GM18870 (cell line): ENCODE results near the gene SETDB1.
"Not testable (repeated sequence)": the region's sequence is repeated elsewhere in the genome, so short reads cannot be mapped to it uniquely, and the experiment has no call there.

Experiments
- ATAC-seq: cut with Tn5 transposase; IDR thresholded peaks from one replicate; pipeline ENCODE4 v1.9.1; 2021; ENCODE audit warnings: moderate library complexity; ENCODE audit not compliant: unreplicated experiment

SETDB1 gene

DNA sequence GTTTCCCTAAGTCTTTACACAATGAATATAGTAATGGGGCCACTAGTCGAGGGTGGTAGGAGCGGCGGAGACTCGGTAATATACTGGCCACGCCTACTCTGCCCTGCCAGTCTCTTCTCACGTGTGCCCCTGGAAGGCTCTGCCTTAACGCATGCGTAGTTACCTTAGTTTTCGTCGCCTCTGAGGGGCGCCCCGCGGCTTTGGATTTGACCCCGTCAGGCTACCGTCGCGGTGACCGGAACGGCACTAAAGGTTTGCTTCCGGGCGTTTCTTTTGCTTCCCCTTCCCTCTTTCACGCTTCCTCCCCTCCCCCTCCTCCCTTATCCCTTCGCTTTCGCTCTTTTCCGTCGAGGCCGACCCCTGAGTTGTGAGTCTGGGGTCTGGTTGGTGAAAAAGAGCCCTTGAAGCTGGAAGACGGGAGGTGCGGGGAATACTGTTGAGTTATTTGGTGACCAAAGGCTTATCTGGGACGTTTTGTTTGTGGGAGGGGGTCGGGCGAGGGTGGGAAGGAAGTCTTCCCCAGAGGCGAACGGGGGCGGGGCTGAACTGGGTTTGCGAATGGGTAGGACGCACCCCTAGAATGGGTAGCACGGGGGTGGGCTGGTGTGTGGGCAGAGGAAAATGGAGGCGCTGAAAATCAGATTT, at the start of gene SETDB1:
Gene SETDB1, plus strand, starts transcription at position 267 of the 645 bp plus-strand sequence. CDS start 1,352 bp downstream, outside the sequence.
- peak; percentile 73 for ATAC-seq

DNA sequence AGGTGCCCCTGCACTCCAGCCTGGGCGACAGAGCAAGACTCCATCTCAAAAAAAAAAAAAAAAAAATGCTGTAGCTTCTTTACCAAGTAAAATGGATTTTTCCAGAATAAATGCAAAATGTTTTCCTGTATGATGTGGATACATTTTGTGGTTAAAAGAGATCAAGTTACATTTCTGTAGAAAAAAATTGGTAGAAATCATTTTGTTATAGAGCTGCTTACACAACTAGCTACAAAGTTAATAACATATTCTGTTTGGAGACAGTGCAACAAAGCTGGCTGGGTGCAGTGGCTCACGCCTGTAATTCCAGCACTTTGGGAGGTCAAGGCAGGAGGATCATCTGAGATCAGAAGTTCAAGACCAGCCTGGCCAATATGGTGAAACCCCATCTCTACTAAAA, 47.2 kb upstream of the SETDB1 start:
- ATAC-seq: not testable (repeated sequence)

DNA sequence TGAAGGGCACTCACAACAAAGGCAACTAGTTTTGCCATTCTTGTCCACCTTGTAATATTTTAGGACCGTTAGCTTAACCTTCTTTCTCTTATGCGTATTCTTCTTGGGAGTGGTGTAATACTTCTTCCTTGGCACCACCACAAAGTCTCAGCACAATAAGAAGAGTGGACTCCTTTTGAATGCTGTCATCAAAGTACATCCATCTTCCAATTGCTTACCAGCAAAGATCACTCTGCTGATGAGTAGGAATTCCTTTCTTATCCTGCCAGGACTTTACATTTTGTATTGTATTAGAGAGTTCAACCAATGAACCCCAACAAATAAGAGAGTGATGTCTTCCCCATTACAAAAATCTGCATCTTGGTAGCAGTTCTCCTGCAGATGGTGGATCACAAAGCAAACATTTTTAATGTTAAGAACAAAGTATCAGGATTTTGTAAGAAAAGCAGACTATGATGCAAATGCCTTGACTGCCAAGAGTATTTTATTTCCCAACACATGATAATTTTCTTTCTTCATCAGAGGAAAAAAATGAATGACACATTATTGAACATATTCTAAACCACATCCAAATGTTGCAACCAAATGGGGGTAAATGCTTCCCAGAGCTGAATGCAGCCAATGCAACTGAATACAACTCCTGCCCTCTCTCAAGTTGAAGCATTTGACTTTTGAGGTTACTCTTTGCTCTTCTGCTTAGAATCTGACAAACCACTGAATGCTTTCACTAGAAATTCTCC, 44.7 kb upstream of the SETDB1 start:
- no peak for ATAC-seq

DNA sequence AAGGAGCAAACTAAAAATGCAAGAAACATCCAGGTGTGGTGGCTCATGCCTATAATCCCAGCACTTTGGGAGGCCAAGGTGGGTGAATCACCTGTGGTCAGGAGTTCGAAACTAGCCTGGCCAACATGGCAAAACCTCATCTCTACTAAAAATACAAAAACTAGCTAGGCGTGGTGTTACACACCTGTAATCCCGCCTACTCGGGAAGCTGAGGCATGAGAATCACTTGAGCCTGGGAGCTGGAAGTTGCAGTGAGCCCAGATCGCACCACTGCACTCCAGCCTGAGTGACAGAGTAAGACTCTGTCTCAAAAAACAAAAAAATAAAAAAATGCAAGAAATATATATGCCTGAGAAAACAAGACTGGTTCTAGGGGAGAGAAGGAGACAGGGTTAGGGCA, 43.0 kb upstream of the SETDB1 start:
- ATAC-seq: not testable (repeated sequence)

DNA sequence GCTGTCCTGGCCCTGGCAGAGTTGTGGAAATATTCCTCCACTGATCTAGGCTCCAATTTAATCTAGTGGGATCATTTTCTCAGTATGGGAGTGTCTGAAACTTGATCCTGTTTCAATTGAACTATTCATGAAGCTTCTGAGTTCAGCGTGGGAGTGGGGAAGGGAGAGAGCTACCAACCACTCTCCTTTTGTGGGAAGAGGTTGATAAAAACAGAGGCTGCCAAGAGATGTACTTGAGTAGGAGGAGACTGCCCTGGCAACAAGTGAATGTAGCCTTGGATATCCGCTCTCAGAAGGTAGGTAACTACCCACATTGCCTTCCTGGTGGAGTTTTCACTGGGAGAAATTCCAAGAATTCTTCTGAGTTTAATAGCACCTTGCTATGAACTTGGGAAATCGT, 39.1 kb upstream of the SETDB1 start, which contains the start of gene CTXND2:
Gene CTXND2, plus strand, starts transcription at position 119 of the 400 bp plus-strand sequence. CDS start 25,179 bp downstream, outside the sequence.
- no peak for ATAC-seq

DNA sequence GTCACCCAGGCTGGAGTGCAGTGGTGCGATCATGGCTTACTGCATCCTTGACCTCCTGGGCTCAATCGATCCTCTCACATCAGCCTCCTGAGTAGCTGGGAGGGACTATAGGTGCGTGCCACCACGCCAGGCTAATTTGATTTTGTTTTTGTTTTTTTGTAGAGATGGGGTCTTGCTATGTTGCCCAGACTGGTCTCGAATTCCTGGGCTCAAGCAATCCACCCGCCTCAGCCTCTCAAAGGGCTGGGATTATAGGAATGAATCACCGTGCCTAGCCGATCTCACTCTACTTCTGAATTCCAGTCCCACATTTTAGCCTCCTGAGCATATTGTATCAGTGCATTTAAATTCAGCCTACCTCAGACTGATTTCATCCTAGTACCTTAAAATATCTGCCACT, 37.4 kb upstream of the SETDB1 start:
- no peak for ATAC-seq

DNA sequence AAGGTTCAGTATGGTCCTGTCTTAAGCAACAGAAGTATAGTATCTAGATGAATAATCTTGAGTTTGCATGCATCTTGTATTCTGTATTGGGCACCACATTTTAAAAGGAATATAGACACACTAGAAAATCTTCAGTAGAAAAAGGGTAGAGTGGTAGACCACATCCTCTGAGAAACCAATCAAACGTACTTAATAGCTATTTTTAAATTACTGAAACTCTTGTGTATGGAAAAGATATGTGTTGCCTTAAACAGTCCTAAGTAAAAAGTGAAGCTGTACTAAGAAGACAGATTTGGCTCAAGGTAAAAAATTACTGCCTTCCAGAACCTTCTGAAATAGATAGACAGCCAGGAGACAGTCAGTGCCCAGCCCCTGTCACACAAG, 36.1 kb upstream of the SETDB1 start:
- no peak for ATAC-seq

DNA sequence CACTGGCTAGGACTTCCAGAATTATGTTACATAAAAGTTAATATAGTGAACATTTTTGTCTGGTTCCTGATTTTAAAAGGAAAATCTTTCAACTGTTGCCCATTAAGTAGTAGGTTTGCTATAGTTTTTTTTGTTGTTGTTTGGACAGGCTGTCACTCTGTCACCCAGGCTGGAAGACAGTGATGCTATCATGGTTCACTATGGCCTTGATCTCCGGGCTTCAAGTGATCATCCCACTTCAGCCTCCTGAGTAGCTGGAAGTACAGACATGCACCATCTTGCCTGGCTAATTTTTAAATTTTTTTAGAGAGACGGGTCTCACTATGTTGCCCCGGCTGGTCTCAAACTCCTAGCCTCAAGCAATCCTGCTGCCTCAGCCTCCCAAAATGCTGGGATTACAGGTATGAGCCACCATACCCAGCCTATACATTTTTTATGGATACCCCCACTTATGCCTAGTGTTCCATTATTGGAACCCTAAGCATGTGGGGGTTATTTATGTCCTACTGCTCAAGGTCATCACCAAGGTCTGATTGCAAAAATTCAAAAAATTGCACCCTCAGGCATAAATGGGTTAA, 32.7 kb upstream of the SETDB1 start:
- no peak for ATAC-seq

DNA sequence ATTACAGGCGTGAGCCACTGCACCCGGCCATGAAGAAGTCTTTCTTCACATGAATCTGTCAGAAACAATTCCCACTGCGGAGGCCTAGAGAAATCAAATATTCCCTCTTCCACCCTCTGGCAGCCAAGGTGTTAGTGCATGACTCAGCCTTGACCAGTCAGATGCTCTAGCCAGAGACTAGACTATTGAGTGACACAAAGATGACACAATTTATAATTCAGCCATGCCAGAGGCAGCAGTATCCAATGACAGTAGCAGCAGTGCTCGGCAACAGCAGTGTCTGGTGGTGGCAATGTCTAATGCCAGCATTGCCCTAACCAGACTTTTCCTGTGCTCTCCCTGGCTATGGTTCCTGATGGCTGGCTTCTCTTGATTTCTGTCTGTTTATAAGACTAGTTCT, 30.5 kb upstream of the SETDB1 start:
- ATAC-seq: no peak

DNA sequence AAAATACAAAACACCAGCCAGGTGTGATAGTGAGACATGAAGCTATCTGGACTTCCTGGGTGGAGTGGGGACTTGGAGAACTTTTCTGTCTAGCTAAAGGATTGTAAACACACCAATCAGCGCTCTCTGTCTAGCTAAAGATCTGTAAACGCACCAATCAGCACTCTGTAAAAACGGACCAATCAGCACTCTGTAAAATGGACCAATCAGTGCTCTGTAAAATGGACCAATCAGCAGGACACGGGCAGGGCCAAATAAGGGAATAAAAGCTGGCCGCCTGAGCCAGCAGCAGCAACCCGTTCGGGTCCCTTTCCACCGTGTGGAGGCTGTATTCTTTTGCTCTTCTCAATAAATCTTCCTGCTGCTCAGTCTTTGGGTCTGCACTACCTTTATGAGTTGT, 26.4 kb upstream of the SETDB1 start:
- ATAC-seq: not testable (repeated sequence)

DNA sequence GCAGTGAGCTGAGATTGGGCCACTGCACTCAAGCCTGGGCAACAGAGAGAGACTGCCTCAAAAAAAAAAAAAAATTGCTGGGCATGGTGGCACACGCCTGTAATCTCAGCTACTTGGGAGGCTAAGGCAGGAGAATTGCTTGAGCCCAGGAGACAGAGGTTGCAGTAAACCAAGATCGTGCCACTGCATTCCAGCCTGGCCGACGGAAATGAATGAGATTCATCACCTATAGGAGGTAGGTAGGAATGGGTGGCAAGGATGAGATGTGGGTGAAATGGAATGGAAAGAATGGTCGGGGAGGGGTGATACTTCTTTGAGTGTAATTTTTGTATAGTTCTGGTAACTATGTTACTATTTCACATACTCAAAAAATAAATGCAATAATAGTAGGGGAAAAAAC, 23.8 kb upstream of the SETDB1 start:
- ATAC-seq: no peak

DNA sequence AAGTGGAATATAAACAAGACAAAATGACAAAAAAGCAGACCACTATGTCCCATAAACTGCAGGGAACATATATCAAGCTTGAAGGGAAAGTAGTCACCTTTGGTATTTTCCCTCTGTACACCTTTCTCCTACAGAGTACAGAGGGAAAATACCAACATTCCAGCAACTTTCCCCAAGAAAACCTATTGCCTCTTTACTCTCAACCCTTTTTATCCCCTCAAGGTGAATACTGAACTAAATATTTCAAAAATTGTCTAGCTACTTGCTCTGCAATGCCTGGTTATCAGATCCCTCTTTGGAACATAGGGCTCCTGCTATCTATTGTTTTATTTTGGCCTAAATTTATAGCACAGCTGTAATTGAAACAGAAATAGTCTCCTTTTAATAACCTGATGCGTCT, 23.4 kb upstream of the SETDB1 start:
- ATAC-seq: no peak

DNA sequence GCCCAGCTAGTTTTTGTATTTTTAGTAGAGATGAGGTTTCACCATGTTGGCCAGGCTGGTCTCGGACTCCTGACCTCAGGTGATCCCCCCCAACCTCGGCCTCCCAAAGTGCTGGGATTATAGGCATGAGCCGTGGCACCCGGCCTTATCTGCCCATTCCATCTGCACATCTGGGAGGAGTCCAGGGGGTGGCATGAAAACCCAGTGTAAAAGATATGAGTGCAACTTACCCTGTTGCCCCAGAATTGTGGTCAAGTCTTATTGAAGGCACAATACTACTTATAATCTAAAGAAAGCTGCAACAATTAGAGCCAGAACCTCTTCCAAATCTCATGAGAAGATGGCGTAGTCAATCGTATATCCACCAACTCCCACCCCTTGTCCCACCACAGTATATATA, 20.9 kb upstream of the SETDB1 start:
- no peak for ATAC-seq

DNA sequence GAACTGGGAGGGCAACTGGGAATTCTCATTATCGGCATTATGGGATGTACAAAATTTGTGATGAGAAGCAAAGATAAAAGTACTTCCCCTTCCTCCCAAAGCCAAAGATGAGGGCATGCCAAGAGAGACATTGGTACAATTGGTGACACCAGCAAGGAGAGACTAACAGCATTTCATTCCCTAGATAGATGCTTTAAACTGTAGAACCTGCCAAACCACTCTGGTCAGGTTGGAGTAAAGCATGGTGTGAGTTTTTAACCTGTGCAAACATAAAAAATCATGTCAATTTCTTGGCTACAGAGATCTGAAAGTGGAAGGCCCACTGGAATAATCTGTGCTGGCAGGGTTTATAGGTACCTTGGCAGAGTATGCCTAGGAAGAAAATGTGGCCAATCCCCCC, 19.8 kb upstream of the SETDB1 start:
- no peak for ATAC-seq

DNA sequence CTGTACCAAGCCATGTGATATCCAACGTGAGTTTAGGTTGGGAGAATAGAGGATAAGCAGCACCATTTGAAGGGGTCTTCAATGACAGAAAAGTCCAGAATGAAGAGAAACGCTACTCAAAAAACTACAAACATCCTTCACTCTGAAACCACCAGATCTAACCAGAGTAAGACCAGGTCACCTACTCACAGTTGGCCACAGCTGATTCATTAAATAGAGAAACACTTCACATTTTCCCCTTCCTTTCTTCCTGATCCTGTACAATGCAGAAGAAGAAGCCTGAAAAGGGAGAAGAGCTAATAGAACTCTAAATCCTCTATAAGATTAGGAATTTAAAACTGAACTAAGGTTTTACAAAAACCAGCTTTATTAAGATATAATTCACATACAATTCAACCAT, 19.4 kb upstream of the SETDB1 start:
- ATAC-seq: no peak

DNA sequence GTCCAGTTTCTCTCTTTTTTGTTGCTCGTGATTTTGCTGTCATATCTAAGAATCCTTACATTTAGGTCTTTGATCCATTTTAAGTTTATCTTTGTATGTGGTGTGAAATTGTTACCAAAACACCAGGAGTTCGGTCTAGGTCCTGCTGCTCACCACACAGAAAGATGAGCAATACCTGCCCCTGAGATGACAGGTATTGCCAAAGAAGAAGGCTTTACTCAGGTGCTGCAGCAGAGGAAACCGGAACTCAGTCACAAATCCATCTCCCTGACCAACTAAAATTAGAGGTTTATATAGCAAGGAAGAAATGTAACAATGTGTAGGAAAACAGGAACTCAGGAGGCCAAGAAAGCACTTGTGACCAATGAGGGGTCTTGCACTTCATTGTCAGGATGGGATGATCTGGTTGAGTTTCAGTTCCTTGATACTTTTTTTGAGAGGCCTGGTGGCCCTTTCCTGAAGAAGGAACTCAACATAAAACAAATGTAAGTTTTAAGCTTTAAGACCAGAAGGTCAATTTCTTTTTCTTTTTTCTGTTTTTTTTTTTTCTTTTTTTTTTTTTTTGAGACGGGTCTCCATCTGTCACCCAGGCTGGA, 16.5 kb upstream of the SETDB1 start:
- ATAC-seq: no peak

DNA sequence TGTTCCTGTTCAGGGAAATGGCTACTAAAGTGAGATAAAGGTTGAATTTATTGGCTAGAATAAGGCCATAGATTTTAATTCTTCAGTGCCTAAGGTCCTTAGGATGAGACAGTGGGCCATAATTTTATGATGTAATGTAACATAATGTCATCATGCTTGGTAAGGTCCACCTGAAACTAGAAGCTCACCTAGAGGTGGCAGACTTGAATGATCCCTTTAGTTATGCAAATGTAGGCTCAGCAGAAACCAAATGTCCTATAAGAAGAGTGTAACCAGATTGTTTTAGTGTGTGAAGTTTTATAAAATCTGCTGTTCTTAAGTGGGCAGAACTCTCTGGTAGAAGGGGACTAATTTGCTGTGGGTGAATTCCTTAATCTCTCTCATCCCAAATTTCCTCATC, 13.5 kb upstream of the SETDB1 start:
- no peak for ATAC-seq

DNA sequence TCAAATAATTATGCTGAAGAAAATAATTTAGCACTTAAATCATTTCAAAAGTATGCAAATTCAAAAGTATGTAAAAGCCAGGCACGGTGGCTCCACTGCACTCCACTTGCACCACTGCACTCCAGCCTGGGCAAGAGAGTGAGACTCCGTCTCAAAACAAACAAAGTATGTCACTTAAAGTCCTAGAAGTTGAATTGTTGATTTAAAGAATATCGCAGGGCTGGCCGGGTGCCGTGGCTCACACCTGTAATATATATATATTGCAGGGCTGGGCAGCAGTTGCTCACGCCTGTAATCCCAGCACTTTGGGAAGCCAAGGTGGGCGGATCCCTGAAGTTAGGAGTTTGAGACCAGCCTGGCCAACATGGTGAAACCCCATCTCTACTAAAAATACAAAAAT, 8.8 kb upstream of the SETDB1 start:
- no peak for ATAC-seq

DNA sequence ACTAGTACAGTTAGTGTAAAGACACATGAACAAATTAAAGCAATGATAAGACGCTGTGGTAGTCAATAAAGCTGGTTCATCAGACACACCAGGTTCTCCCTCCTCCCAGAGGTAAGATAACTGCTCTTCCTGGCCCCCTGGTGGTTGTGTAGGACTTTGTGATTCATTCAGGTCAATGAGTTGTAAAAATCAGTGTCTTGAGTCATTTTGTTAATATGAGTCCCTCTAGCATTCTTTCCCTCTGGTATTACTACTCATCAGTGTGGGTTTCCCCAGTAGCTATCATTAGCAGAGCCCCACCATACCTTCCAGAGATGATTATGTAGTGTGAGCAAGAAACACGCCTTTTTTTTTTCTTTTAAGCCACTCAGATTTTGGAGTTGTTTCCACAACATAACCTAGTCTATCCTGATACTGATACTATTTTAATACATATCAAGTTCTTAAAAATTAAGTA, 3.6 kb upstream of the SETDB1 start:
- ATAC-seq: no peak

DNA sequence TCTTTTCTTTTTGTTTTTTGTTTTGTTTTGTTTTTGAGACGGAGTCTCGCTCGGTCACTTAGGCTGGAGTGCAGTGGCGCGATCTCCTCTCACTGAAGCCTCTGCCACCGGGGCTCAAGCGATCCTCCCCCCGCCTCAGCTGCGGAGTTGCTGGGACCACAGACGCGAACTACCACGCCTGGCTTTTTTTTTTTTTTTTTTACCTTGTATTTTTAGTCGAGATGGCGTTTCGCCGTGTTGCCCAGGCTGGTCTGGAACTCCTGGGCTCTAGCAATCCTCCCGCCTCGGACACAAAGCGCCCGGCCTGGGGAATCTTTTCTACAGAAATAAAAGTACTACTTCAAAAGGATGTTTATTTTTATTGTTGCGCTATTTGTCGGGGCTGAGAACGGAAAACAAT, 1.1 kb upstream of the SETDB1 start:
- ATAC-seq: no peak

DNA sequence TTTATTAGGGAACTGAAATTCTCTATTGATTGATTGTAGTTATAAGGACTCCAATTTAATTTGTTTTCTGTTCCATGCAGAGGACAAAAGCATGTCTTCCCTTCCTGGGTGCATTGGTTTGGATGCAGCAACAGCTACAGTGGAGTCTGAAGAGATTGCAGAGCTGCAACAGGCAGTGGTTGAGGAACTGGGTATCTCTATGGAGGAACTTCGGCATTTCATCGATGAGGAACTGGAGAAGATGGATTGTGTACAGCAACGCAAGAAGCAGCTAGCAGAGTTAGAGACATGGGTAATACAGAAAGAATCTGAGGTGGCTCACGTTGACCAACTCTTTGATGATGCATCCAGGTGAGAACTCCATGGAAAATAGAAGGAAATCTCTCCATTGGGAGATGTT, 1.5 kb downstream of the SETDB1 start:
- ATAC-seq: no peak

DNA sequence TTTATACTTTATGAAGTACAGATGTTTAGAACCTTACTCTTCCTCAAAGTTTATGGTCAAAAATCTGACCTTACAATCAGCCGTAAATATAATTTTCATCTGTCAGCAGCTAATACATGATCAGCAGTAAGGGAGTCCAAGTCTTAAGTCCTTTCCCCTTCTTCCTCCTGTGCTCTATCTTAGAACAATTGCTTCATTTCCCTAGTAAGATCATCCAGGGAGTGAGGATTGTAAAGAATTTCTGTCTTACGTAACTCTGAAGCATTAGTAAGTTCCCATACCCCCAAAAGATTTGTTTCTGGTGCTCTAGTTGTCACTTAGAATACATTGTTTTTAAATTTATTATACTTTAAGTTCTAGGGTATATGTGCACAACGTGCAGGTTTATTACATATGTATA, 2.1 kb downstream of the SETDB1 start:
- no peak for ATAC-seq
